Hepatic stellate cell (primary cell): ENCODE measurements around the gene RUNX1.
"Not testable (repeated sequence)": the region's sequence is repeated elsewhere in the genome, so short reads cannot be mapped to it uniquely, and the experiment has no call there.

Experiments
- DNase-seq: peaks from one replicate; pipeline ENCODE4 v3.0.0; 2011; ENCODE audit warnings: low spot score

The RUNX1 gene

GRCh38 chr21:34806423-34806822 lies 242.7 kb downstream of the RUNX1 start:
- DNase-seq = no peak

GRCh38 chr21:34805157-34805556 lies 243.9 kb downstream of the RUNX1 start:
- no peak for DNase-seq

- DNase-seq = not testable (repeated sequence)
Measured at GRCh38 chr21:34804584-34804983, 244.5 kb downstream of the RUNX1 start.

GRCh38 chr21:34803782-34804370 lies 245.2 kb downstream of the RUNX1 start:
- DNase-seq = no peak

- DNase-seq = no peak
Measured at GRCh38 chr21:34802180-34802899, 246.8 kb downstream of the RUNX1 start.

GRCh38 chr21:34801519-34802132 lies 247.5 kb downstream of the RUNX1 start:
- DNase-seq = no peak

GRCh38 chr21:34800797-34801518 lies 248.1 kb downstream of the RUNX1 start:
- no peak for DNase-seq

GRCh38 chr21:34799092-34799491 lies 250.0 kb downstream of the RUNX1 start:
- DNase-seq = no peak

GRCh38 chr21:34797921-34798535 lies 251.1 kb downstream of the RUNX1 start:
- no peak for DNase-seq

- no peak for DNase-seq
Measured at GRCh38 chr21:34797201-34797525, 251.9 kb downstream of the RUNX1 start.

- no peak for DNase-seq
Measured at GRCh38 chr21:34796518-34797200, 252.4 kb downstream of the RUNX1 start.

- DNase-seq = no peak
Measured at GRCh38 chr21:34795548-34796180, 253.4 kb downstream of the RUNX1 start.

GRCh38 chr21:34795175-34795547 lies 253.9 kb downstream of the RUNX1 start:
- DNase-seq = no peak

- DNase-seq = no peak
Measured at GRCh38 chr21:34794686-34795085, 254.4 kb downstream of the RUNX1 start.

- DNase-seq = no peak
Measured at GRCh38 chr21:34793471-34793870, 255.6 kb downstream of the RUNX1 start.

- DNase-seq = no peak
Measured at GRCh38 chr21:34792504-34793089, 256.5 kb downstream of the RUNX1 start.

- DNase-seq = no peak
Measured at GRCh38 chr21:34791776-34792503, 257.2 kb downstream of the RUNX1 start.

GRCh38 chr21:34790834-34791233 lies 258.3 kb downstream of the RUNX1 start:
- no peak for DNase-seq

- no peak for DNase-seq
Measured at GRCh38 chr21:34790341-34790740, 258.8 kb downstream of the RUNX1 start.

- DNase-seq = no peak
Measured at GRCh38 chr21:34788879-34789278, 260.2 kb downstream of the RUNX1 start.
